HG02798 (cell line): ENCODE data around the gene RTN4RL2.
A peak's percentile ranks its signal among the peaks of the same experiment; 100 is the strongest.

ENCODE experiments used
- ATAC-seq: cut with Tn5 transposase; IDR thresholded peaks from one replicate; pipeline ENCODE4 v1.9.1; 2021; ENCODE audit warnings: mild to moderate bottlenecking; ENCODE audit not compliant: unreplicated experiment, poor library complexity

RTN4RL2 gene

GRCh38 chr11:57460758-57461749, 726 bp downstream of the RTN4RL2 start:
- no peak for ATAC-seq

GRCh38 chr11:57461841-57462489, 1.6 kb downstream of the RTN4RL2 start:
- ATAC-seq = no peak

GRCh38 chr11:57462597-57462996, 2.3 kb downstream of the RTN4RL2 start:
- no peak for ATAC-seq

GRCh38 chr11:57463671-57464538, 3.6 kb downstream of the RTN4RL2 start:
- ATAC-seq = no peak

- no peak for ATAC-seq
Measured at GRCh38 chr11:57464539-57465181, 4.3 kb downstream of the RTN4RL2 start.

GRCh38 chr11:57466680-57467079, 6.4 kb downstream of the RTN4RL2 start:
- no peak for ATAC-seq

- no peak for ATAC-seq
Measured at GRCh38 chr11:57467508-57468157, 7.3 kb downstream of the RTN4RL2 start.

GRCh38 chr11:57468276-57468675, 7.9 kb downstream of the RTN4RL2 start:
- ATAC-seq = no peak

GRCh38 chr11:57469268-57469667, 8.9 kb downstream of the RTN4RL2 start:
- no peak for ATAC-seq

GRCh38 chr11:57471496-57471895, 11.2 kb downstream of the RTN4RL2 start:
- no peak for ATAC-seq

GRCh38 chr11:57473285-57473841, 13.0 kb downstream of the RTN4RL2 start:
- no peak for ATAC-seq

- ATAC-seq = no peak
Measured at GRCh38 chr11:57474017-57474802, 13.9 kb downstream of the RTN4RL2 start.

- ATAC-seq = no peak
Measured at GRCh38 chr11:57474803-57475115, 14.4 kb downstream of the RTN4RL2 start.

GRCh38 chr11:57475191-57475590, 14.9 kb downstream of the RTN4RL2 start:
- ATAC-seq = no peak

GRCh38 chr11:57475671-57476046, 15.3 kb downstream of the RTN4RL2 start:
- peak; percentile 28 for ATAC-seq

GRCh38 chr11:57476047-57476756, 15.9 kb downstream of the RTN4RL2 start:
- peak; percentile 35 for ATAC-seq

GRCh38 chr11:57476757-57477506, 16.6 kb downstream of the RTN4RL2 start:
- ATAC-seq = peak; percentile 62
